HFF-Myc (cell line): Measurements from ENCODE around the gene IRAK2.
"Not testable (repeated sequence)": the region's sequence is repeated elsewhere in the genome, so short reads cannot be mapped to it uniquely, and the experiment has no call there.

Experiments
- DNase-seq: peaks from one replicate; pipeline ENCODE4 v3.0.0-alpha.2; 2011; ENCODE audit warnings: low read depth; ENCODE audit errors: extremely low read depth
- H3K4me3 ChIP-seq: replicated peaks from 2 replicates; pipeline ENCODE4 v1.5.1; 2011; ENCODE audit warnings: low read depth, mild to moderate bottlenecking, control low read depth, low read length
- TF ChIP-seq, protein P1 (sequence below): IDR thresholded peaks from 2 replicates; pipeline ENCODE4 v1.5.1; 2012; ENCODE audit warnings: mild to moderate bottlenecking, low read depth, low read length, control low read depth; ENCODE audit errors: missing control alignments

IRAK2 gene

DNA sequence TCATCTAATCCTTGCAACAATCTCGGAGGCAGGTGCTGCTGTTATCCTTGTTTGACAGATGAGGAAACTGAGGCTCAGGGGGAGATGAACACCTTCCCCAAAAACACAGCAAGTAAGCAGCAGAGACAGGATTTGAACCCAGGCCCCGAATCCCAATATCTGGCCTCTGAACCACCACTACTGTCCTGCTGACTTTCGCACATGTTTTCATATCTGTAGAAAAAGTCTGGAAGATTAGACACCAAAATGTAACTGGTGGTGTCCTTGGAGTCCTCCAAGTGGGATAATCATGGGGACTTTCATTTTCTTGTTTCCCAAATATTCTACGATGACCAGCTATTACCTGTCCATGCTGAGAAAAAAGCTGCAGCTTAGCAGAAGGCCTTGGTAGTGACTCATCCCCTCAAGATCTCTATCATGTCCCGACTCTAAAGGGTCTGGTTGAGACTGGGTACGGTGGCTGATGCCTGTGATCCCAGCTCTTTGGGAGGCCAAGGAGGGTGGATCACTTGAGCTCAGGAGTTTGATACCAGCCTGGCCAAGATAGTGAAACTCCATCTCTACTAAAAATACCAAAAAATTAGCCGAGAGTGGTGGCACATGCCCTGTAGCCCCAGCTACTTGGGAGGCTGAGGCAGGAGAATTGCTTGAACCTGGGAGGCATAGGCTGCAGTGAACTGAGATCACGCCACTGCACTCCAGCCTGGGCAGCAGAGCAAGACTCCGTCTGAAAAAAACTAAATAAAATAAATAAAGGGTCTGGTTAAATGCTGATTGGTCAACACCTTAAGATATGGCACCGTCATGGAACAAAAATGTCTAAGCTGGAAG lies 8.6 kb downstream of the IRAK2 start:
- TF ChIP-seq, protein P1, sequence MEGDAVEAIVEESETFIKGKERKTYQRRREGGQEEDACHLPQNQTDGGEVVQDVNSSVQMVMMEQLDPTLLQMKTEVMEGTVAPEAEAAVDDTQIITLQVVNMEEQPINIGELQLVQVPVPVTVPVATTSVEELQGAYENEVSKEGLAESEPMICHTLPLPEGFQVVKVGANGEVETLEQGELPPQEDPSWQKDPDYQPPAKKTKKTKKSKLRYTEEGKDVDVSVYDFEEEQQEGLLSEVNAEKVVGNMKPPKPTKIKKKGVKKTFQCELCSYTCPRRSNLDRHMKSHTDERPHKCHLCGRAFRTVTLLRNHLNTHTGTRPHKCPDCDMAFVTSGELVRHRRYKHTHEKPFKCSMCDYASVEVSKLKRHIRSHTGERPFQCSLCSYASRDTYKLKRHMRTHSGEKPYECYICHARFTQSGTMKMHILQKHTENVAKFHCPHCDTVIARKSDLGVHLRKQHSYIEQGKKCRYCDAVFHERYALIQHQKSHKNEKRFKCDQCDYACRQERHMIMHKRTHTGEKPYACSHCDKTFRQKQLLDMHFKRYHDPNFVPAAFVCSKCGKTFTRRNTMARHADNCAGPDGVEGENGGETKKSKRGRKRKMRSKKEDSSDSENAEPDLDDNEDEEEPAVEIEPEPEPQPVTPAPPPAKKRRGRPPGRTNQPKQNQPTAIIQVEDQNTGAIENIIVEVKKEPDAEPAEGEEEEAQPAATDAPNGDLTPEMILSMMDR = no peak
- DNase-seq = no peak
- H3K4me3 ChIP-seq = no peak overlapping the region

- H3K4me3 ChIP-seq = no peak overlapping the region
- TF ChIP-seq, protein P1 = no peak
- peak; percentile 60 for DNase-seq
These were observed 9.3 kb downstream of the IRAK2 start for GRCh38 chr3:10173926-10174435.

DNA sequence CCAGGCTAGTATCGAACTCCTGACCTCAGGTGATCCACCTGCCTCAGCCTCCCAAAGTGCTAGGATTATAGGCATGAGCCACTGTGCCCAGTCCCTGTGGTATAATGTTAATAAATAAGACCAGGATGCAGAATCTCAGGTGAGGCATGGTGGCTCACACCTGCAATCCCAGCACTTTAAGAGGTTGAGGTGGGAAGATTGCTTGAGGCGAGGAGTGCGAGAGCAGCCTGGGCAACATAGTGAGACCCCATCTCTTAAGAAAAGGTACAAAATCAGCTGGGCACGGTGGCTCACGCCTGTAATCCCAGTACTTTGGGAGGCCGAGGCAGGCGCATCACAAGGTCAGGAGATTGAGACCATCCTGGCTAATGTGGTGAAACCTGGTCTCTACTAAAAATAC lies 10.6 kb downstream of the IRAK2 start:
- DNase-seq, H3K4me3 ChIP-seq: not testable (repeated sequence)

DNA sequence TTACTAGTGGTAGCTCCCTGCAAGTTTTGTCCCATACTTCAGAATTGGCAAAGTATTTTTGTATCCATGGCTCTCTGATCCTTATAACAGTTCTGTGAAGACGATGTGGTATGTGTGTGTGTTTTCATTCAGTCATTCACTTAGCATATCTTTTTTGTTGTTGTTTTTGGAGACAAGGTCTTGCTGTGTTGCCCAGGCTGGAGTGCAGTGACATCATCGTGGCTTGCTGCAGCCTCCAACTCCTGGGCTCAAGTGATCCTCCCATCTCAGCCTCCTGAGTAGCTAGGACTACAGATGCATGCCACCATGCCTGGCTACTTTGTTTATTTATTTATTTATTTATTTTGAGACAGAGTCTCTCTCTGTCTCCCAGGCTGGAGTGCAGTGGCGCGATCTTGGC lies 11.4 kb downstream of the IRAK2 start:
- DNase-seq, H3K4me3 ChIP-seq: not testable (repeated sequence)

DNA sequence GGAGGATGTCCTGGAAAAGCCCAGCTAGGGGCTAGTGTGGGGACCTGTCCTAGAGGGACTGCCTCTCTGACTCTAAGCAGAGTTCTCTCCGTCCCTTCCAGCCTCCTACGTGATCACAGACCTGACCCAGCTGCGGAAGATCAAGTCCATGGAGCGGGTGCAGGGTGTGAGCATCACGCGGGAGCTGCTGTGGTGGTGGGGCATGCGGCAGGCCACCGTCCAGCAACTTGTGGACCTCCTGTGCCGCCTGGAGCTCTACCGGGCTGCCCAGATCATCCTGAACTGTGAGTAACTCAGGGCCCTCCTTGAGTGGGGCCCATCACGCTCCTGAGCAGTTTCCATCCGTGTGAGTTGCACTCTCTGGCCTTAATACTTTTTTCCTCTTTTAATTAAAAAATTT lies 13.0 kb downstream of the IRAK2 start:
- no peak for DNase-seq
- no peak overlapping the region for H3K4me3 ChIP-seq
- TF ChIP-seq, protein P1 = no peak

- H3K4me3 ChIP-seq = no peak overlapping the region
- TF ChIP-seq, protein P1 = no peak
- no peak for DNase-seq
These were observed 14.2 kb downstream of the IRAK2 start for GRCh38 chr3:10178892-10179291.

GRCh38 chr3:10180289-10180688 lies 15.6 kb downstream of the IRAK2 start:
- no peak for DNase-seq
- no peak overlapping the region for H3K4me3 ChIP-seq
- TF ChIP-seq, protein P1 = no peak
